ENCODE results near the gene AGMO. TPM values are rescaled to one million over a fixed set of nuclear protein-coding genes. Genes with fewer than 3 reads are reported as not detected.

The AGMO gene
- total RNA-seq, 1 donor from 2014 or later, result 0.32 TPM

GRCh38 chr7:15204421-15204820 is 357.4 kb downstream of the AGMO start:
- DNase-seq (no peak), ATAC-seq (no peak)
- intact Hi-C loops (cut with micrococcal nuclease), result no loop called here

- DNase-seq (no peak), ATAC-seq (no peak)
- intact Hi-C loops (cut with micrococcal nuclease), result no loop called here
These were observed 362.3 kb downstream of the AGMO start for GRCh38 chr7:15199482-15199881.

DNA sequence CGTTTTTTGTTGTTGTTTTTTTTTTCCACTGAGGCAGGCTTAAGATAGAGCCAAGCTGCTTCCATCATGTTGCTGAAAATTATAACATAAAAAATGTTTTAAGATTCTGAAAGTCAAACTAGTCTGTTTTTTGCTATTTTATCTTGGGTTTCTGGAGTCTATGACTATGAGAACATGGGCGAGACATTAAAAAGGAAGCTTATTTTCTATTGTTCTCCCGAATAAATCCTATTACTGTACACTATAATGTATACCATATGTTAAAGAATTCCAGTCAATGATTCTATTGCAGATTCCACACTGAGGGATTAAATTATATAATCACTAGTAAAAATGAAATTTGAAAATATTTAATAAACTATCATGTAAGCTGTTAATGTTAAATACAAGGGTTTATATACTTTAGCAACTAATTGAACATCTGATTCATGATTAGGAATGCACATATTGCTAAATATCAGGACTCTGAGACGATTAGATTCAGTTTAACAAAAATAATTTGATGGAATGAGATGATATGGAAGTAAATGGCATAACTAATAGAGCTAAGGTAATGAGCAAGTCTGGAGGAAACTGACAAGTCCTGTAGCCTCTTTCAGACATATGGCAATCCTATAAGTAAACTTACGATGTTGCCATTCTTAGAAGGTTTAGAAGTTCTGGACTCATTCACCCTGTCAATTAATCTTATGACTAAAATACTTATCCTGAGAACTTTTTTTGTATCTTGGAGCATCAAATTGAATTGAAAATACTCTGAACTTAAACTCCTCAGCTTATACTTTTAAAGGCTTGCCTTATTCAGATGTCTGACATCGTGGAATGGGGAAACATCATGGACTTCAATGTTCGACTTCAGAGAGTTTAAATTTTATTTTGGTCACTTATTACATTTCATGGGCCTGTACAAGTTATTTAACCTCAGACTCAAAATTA is 364.5 kb downstream of the AGMO start:
- intact Hi-C loops (cut with micrococcal nuclease), result no loop called here
- DNase-seq, result no peak
- ATAC-seq, result no peak

- intact Hi-C loops (cut with micrococcal nuclease), result no loop called here
- ATAC-seq (no peak), DNase-seq (no peak)
These were observed 383.8 kb downstream of the AGMO start for GRCh38 chr7:15178065-15178464.

GRCh38 chr7:15176089-15176488 is 385.7 kb downstream of the AGMO start:
- DNase-seq (no peak), ATAC-seq (no peak)
- intact Hi-C loops (cut with micrococcal nuclease), result no loop called here

- intact Hi-C loops (cut with micrococcal nuclease), result no loop called here
- DNase-seq, result no peak
- ATAC-seq, result no peak
These were observed 386.7 kb downstream of the AGMO start for GRCh38 chr7:15175152-15175551.

- no peak for ATAC-seq
- intact Hi-C loops (cut with micrococcal nuclease), result no loop called here
- no peak for DNase-seq
These were observed 387.3 kb downstream of the AGMO start for GRCh38 chr7:15174485-15174884.

- ATAC-seq, result no peak
- DNase-seq, result no peak
- intact Hi-C loops (cut with micrococcal nuclease), result no loop called here
These were observed 393.3 kb downstream of the AGMO start for GRCh38 chr7:15168489-15168888.

- DNase-seq, result no peak
- intact Hi-C loops (cut with micrococcal nuclease), result no loop called here
- no peak for ATAC-seq
These were observed 393.9 kb downstream of the AGMO start for GRCh38 chr7:15167912-15168311.

DNA sequence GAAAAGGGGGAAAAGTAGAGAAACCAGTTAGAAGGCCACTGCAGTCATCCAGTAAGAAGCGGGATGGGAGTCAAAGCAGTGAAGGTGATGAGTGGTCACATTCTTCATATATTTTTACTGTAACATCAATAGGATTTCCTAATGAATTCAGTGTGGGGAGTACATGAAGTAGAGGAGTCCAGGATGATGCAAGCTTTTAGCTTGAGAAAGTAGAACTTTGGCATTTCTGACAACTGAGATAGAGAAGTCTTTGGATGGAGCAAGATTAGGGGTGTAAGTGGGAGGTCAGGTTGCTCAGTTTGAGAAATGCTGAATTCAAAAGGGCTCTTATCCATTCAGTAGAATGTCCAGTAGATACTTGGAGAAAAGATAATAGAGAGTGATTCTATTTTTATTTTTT is 395.2 kb downstream of the AGMO start:
- ATAC-seq, result no peak
- no peak for DNase-seq
- intact Hi-C loops (cut with micrococcal nuclease), result no loop called here

- no peak for DNase-seq
- intact Hi-C loops (cut with micrococcal nuclease), result no loop called here
- no peak for ATAC-seq
These were observed 402.6 kb downstream of the AGMO start for GRCh38 chr7:15159261-15159660.

- DNase-seq (no peak), ATAC-seq (no peak)
- intact Hi-C loops (cut with micrococcal nuclease), result no loop called here
These were observed 403.5 kb downstream of the AGMO start for GRCh38 chr7:15158141-15158810.

Other genes starting within 250 kb of the AGMO start
- 11.2 TPM for gene MEOX2, start 124.7 kb upstream of the AGMO start, total RNA-seq